GM12891 (cell line): ENCODE data around the gene NBEA.

Source experiments
- PAX5 ChIP-seq: IDR thresholded peaks from 2 replicates; pipeline ENCODE4 v1.6.1; 2011; ENCODE audit warnings: low read length, moderate library complexity, mild to moderate bottlenecking; ENCODE audit not compliant: insufficient read depth, severe bottlenecking
- POLR2A ChIP-seq: IDR thresholded peaks from 2 replicates; pipeline ENCODE4 v1.6.1; 2011; ENCODE audit warnings: low read depth, low read length, control low read depth
- POLR2AphosphoS5 ChIP-seq: IDR thresholded peaks from 2 replicates; pipeline ENCODE4 v1.6.1; 2011; ENCODE audit warnings: low read depth, low read length, control low read depth
- POU2F2 ChIP-seq: IDR thresholded peaks from 2 replicates; pipeline ENCODE4 v1.6.1; 2011; ENCODE audit warnings: low read depth, mild to moderate bottlenecking, control low read depth, low read length, moderate library complexity
- SPI1 ChIP-seq: IDR thresholded peaks from 2 replicates; pipeline ENCODE4 v1.6.1; 2011; ENCODE audit warnings: low read depth, low read length, control low read depth
- TAF1 ChIP-seq: IDR thresholded peaks from 2 replicates; pipeline ENCODE4 v1.6.1; 2011; ENCODE audit warnings: low read depth, low read length, control low read depth

GRCh38 chr13:35485424-35485823, 543.4 kb downstream of the NBEA start:
- no peak for TF ChIP-seq POLR2A
- no peak for TF ChIP-seq POU2F2
- no peak for TF ChIP-seq TAF1
- no peak for TF ChIP-seq POLR2AphosphoS5
- TF ChIP-seq PAX5: no peak
- TF ChIP-seq SPI1: no peak
